ENCODE results near the gene IFNGR1. TPM values are rescaled to one million over a fixed set of nuclear protein-coding genes. Genes with fewer than 3 reads are reported as not detected.
"Not testable (repeated sequence)": the region's sequence is repeated elsewhere in the genome, so short reads cannot be mapped to it uniquely, and the experiment has no call there.

The IFNGR1 gene
- total RNA-seq, 1 donor from 2014 or later: 58.3 TPM

DNA sequence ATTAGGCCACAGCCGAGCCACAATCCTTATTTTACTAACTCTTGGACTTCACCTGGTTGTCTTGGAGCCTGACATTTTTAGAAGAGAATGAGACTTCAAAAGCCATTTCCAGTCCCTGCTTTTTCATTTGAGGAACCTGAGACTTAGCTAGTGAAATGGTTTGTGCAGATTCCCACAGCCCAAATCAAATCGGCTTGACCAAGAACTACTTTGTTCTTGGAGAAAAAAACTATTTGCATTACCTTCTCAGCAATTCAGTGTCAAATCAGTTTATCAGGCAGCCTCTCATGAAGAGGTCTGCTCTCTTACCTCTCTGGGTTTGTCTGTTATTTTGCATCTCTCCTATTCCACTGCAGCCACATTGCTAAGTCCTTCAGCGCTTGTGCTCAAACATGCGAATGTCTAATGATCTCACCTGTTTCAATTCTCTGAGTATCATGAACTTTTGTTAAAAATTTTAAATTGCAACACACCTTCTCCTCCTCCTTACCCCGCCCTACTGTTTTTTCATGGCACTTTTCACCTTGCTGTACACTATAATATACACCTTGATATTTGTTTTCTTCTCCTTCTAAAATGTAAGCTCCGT lies 573 bp upstream of the IFNGR1 start:
- TF ChIP-seq, protein P1, sequence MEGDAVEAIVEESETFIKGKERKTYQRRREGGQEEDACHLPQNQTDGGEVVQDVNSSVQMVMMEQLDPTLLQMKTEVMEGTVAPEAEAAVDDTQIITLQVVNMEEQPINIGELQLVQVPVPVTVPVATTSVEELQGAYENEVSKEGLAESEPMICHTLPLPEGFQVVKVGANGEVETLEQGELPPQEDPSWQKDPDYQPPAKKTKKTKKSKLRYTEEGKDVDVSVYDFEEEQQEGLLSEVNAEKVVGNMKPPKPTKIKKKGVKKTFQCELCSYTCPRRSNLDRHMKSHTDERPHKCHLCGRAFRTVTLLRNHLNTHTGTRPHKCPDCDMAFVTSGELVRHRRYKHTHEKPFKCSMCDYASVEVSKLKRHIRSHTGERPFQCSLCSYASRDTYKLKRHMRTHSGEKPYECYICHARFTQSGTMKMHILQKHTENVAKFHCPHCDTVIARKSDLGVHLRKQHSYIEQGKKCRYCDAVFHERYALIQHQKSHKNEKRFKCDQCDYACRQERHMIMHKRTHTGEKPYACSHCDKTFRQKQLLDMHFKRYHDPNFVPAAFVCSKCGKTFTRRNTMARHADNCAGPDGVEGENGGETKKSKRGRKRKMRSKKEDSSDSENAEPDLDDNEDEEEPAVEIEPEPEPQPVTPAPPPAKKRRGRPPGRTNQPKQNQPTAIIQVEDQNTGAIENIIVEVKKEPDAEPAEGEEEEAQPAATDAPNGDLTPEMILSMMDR (IDR thresholded peaks at IDR 0.05; ENCODE audit: unreplicated experiment): no peak
- no peak for DNase-seq (ENCODE audit: low spot score)
- H3K4me1 Mint-ChIP-seq (ENCODE audit: unreplicated experiment): peaks cover 38% of the 10 kb centered on the region
- H3K36me3 Mint-ChIP-seq (ENCODE audit: low read depth, unreplicated experiment): no peaks in the 10 kb centered on the region
- H3K9me3 Mint-ChIP-seq (ENCODE audit: unreplicated experiment): no peaks in the 10 kb centered on the region
- H3K27ac Mint-ChIP-seq (ENCODE audit: unreplicated experiment): peak overlapping the region; percentile 49
- H3K27me3 Mint-ChIP-seq (ENCODE audit: unreplicated experiment): peaks cover 3% of the 10 kb centered on the region
- H3K4me3 Mint-ChIP-seq (ENCODE audit: unreplicated experiment): peak overlapping the region; percentile 99

DNA sequence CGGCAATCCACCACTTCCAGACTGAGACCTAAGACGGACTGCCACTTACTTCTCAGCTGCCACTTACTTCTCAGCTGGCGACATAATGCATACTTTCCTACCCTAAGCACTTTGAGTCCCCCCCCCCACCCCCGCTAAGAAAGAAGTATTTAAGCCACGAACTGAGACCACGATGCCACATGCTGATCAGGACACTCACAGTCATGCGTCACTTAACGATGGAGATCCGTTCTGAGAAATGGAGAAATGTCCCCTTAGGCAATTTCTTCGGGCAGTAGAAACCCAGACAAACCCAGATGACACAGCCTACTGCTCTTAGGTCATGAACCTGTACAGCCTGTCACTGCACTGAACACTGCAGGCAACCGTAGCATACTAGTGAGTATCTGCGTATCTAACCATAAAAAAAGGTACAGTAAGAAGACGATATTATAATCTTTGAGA lies 690 bp downstream of the IFNGR1 start:
- TF ChIP-seq, protein P1 (IDR thresholded peaks at IDR 0.05; ENCODE audit: unreplicated experiment): no peak
- peaks cover 7% of the 10 kb centered on the region for H3K36me3 Mint-ChIP-seq (ENCODE audit: low read depth, unreplicated experiment)
- H3K27me3 Mint-ChIP-seq (ENCODE audit: unreplicated experiment): peaks cover 3% of the 10 kb centered on the region
- H3K27ac Mint-ChIP-seq (ENCODE audit: unreplicated experiment): peak overlapping the region; percentile 91
- H3K4me1 Mint-ChIP-seq (ENCODE audit: unreplicated experiment): peaks cover 47% of the 10 kb centered on the region
- H3K9me3 Mint-ChIP-seq (ENCODE audit: unreplicated experiment): no peaks in the 10 kb centered on the region
- H3K4me3 Mint-ChIP-seq (ENCODE audit: unreplicated experiment): peak overlapping the region; percentile 99
- no peak for DNase-seq (ENCODE audit: low spot score)

DNA sequence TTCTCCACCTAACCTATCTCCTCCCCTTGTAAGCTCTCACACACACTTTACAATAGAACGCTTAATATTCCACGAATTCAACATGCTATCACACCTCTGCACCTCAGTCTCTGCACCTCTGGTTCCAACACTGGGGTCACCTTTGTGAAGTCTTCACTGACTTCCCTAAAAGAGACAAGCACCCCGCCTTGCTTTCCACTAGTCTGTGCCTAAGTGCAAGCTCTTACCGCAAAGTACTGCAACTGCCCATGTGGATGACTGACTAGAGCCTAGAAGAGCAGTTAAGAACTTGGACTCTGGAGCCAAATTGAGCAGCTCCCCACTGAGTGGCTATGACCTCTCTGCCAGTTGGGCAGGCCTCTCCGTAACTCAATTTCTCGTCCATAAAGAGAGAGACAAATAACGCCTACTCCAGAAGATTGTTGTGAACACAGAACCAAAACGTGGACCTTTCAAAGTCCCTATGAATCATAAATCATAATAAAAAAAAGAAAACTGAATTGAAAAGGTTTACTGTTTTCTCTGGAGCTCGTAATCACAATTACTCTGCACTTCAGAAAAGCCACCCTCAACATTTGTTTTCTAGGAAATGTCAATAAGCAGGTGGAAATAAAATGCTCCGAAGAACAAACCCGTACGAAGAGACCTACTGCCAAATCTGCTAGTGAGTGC lies 1.2 kb downstream of the IFNGR1 start:
- peak overlapping the region; percentile 99 for H3K4me3 Mint-ChIP-seq (ENCODE audit: unreplicated experiment)
- peaks cover 3% of the 10 kb centered on the region for H3K27me3 Mint-ChIP-seq (ENCODE audit: unreplicated experiment)
- no peaks in the 10 kb centered on the region for H3K9me3 Mint-ChIP-seq (ENCODE audit: unreplicated experiment)
- H3K4me1 Mint-ChIP-seq (ENCODE audit: unreplicated experiment): peaks cover 52% of the 10 kb centered on the region
- peaks cover 7% of the 10 kb centered on the region for H3K36me3 Mint-ChIP-seq (ENCODE audit: low read depth, unreplicated experiment)
- no peak for DNase-seq (ENCODE audit: low spot score)
- TF ChIP-seq, protein P1 (IDR thresholded peaks at IDR 0.05; ENCODE audit: unreplicated experiment): no peak
- H3K27ac Mint-ChIP-seq (ENCODE audit: unreplicated experiment): peak overlapping the region; percentile 91

DNA sequence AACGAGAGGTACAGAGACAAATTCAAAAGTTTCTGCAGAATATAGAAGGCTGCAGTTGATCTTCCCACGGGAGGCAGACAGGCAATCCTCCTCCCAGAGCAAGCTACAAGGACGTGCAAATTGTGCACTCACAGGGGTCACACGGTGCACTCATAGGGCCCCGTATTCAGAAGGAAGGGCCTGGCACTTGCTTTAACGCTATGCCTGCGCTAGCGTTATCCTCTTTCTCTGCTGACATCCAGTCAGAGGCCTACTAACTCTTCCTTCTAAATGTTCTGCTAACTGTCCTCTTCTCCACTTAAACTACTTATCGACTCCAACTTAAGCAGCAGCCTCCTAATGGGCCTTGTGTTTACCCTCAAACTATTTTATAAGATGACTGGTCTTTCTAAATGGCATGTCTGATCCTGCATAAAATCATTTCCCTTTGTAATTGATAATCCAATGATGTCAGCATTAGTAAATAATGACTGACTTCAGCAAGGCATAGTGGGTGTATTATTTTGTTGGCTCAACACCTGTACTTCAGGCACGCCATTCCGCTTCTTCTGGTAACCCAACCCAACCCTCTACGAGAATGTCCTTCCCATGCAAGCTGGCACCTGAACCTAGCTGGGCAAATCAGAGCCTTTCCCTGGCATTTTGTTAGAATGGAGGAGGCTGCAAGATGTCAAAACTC lies 2.2 kb downstream of the IFNGR1 start:
- no peaks in the 10 kb centered on the region for H3K9me3 Mint-ChIP-seq (ENCODE audit: unreplicated experiment)
- TF ChIP-seq, protein P1 (IDR thresholded peaks at IDR 0.05; ENCODE audit: unreplicated experiment): no peak
- peaks cover 53% of the 10 kb centered on the region for H3K4me1 Mint-ChIP-seq (ENCODE audit: unreplicated experiment)
- no peak overlapping the region for H3K27ac Mint-ChIP-seq (ENCODE audit: unreplicated experiment)
- DNase-seq (ENCODE audit: low spot score): no peak
- peak overlapping the region; percentile 80 for H3K4me3 Mint-ChIP-seq (ENCODE audit: unreplicated experiment)
- peaks cover 3% of the 10 kb centered on the region for H3K27me3 Mint-ChIP-seq (ENCODE audit: unreplicated experiment)
- peaks cover 11% of the 10 kb centered on the region for H3K36me3 Mint-ChIP-seq (ENCODE audit: low read depth, unreplicated experiment)

DNA sequence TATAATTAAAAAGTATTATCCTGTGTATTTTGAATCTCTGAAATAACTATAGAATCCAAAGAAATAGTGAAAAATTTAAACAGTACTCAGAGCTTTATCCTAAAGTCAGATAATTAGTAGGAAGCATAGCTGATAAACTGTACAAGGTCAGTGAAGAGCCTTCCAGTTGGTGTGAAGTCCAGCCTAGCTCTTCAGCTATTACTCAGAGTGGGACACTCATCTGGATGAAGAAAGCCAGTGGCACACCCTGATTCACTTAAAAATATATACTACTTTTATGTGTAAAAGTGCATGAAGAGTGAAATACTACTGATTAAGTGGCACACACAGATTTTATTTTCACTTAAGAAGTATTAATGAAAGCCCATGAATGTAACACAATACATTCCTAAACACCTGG lies 3.1 kb downstream of the IFNGR1 start:
- Mint-ChIP-seq H3K27me3 (ENCODE audit: unreplicated experiment) (peaks cover 3% of the 10 kb centered on the region), H3K4me3 (ENCODE audit: unreplicated experiment) (peak overlapping the region; percentile 72), H3K9me3 (ENCODE audit: unreplicated experiment) (no peaks in the 10 kb centered on the region), H3K36me3 (ENCODE audit: low read depth, unreplicated experiment) (peaks cover 20% of the 10 kb centered on the region), H3K4me1 (ENCODE audit: unreplicated experiment) (peaks cover 57% of the 10 kb centered on the region), H3K27ac (ENCODE audit: unreplicated experiment) (no peak overlapping the region)
- TF ChIP-seq, protein P1 (IDR thresholded peaks at IDR 0.05; ENCODE audit: unreplicated experiment): no peak
- no peak for DNase-seq (ENCODE audit: low spot score)

DNA sequence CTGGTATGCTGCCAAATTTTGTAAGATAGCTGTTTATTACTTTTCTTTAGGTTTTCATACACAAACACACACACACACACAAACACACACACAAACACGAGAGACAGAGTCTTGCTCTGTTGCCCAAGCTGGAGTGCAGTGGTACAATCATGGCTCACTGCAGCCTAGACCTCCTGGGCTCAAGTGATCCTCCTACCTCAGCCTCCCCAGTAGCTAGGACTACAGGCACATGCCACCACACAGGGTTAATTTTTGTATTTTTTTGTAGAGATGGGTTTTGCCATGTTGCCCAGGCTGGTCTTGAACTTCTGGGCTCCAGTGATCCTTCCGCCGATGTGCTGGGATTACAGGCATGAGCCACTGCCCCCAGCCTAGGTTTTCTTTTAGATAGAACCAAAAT lies 3.6 kb downstream of the IFNGR1 start:
- Mint-ChIP-seq H3K4me3 (ENCODE audit: unreplicated experiment) (peak overlapping the region; percentile 17), H3K4me1 (ENCODE audit: unreplicated experiment) (peaks cover 57% of the 10 kb centered on the region), H3K27ac (ENCODE audit: unreplicated experiment) (peak overlapping the region; percentile 59), H3K36me3 (ENCODE audit: low read depth, unreplicated experiment) (peaks cover 23% of the 10 kb centered on the region)
- not testable (repeated sequence) for H3K27me3 Mint-ChIP-seq (ENCODE audit: unreplicated experiment); H3K9me3 Mint-ChIP-seq (ENCODE audit: unreplicated experiment); DNase-seq (ENCODE audit: low spot score)
